ENCODE results near the gene SHOX.

Gene SHOX

GRCh38 chrX:630007-630611 is 482 bp upstream of the SHOX start:
- Histone ChIP-seq H3K79me2 (ENCODE audit: control insufficient read depth, low read length) (no peaks in the 10 kb centered on the region), H3K9me3 (ENCODE audit: control insufficient read depth, insufficient read depth, low read length) (no peaks in the 10 kb centered on the region), H3F3A (ENCODE audit: control insufficient read depth, insufficient read depth) (no peaks in the 10 kb centered on the region), H3K4me3 (ENCODE audit: low read length) (no peak overlapping the region), H3K9me2 (replicated peaks; ENCODE audit: control insufficient read depth, low read length) (no peaks in the 10 kb centered on the region), H3K27me3 (ENCODE audit: control insufficient read depth, low read length) (no peaks in the 10 kb centered on the region), H3K4me2 (ENCODE audit: low read length) (no peak overlapping the region), H3K4me1 (ENCODE audit: control insufficient read depth, low read length) (no peaks in the 10 kb centered on the region), H3K36me3 (ENCODE audit: control insufficient read depth, low read length) (no peaks in the 10 kb centered on the region), H4K20me1 (ENCODE audit: control insufficient read depth, insufficient read depth, low read depth, low read length) (no peaks in the 10 kb centered on the region), H3K27ac (ENCODE audit: low read depth, low read length) (no peak overlapping the region)
- TF ChIP-seq EZH2phosphoT487 (IDR thresholded peaks at IDR 0.05; ENCODE audit: borderline replicate concordance, low read length) (no peak), CTCF (IDR thresholded peaks at IDR 0.05; ENCODE audit: low read depth, low read length, poor library complexity, severe bottlenecking) (no peak)

DNA sequence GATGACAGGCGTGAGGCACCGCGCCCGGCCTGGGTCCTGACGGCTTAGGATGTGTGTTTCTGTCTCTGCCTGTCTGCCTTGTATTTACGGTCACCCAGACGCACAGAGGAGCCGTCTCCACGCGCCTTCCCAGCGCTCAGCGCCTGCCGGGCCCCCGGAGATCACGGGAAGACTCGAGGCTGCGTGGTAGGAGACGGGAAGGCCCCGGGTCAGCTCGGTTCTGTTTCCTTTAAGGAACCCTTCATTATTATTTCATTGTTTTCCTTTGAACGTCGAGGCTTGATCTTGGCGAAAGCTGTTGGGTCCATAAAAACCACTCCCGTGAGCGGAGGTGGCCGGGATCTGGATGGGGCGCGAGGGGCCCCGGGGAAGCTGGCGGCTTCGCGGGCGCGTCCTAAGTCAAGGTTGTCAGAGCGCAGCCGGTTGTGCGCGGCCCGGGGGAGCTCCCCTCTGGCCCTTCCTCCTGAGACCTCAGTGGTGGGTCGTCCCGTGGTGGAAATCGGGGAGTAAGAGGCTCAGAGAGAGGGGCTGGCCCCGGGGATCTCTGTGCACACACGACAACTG is 1.3 kb downstream of the SHOX start:
- Histone ChIP-seq H3K4me3 (ENCODE audit: low read length) (no peak overlapping the region), H3K27ac (ENCODE audit: low read depth, low read length) (no peak overlapping the region), H3K9me3 (ENCODE audit: control insufficient read depth, insufficient read depth, low read length) (no peaks in the 10 kb centered on the region), H4K20me1 (ENCODE audit: control insufficient read depth, insufficient read depth, low read depth, low read length) (no peaks in the 10 kb centered on the region), H3K4me2 (ENCODE audit: low read length) (no peak overlapping the region), H3K36me3 (ENCODE audit: control insufficient read depth, low read length) (no peaks in the 10 kb centered on the region), H3K4me1 (ENCODE audit: control insufficient read depth, low read length) (no peaks in the 10 kb centered on the region), H3K9me2 (replicated peaks; ENCODE audit: control insufficient read depth, low read length) (no peaks in the 10 kb centered on the region), H3K27me3 (ENCODE audit: control insufficient read depth, low read length) (no peaks in the 10 kb centered on the region), H3K79me2 (ENCODE audit: control insufficient read depth, low read length) (no peaks in the 10 kb centered on the region), H3F3A (ENCODE audit: control insufficient read depth, insufficient read depth) (no peaks in the 10 kb centered on the region)
- TF ChIP-seq EZH2phosphoT487 (IDR thresholded peaks at IDR 0.05; ENCODE audit: borderline replicate concordance, low read length) (no peak), CTCF (IDR thresholded peaks at IDR 0.05; ENCODE audit: low read depth, low read length, poor library complexity, severe bottlenecking) (no peak)

DNA sequence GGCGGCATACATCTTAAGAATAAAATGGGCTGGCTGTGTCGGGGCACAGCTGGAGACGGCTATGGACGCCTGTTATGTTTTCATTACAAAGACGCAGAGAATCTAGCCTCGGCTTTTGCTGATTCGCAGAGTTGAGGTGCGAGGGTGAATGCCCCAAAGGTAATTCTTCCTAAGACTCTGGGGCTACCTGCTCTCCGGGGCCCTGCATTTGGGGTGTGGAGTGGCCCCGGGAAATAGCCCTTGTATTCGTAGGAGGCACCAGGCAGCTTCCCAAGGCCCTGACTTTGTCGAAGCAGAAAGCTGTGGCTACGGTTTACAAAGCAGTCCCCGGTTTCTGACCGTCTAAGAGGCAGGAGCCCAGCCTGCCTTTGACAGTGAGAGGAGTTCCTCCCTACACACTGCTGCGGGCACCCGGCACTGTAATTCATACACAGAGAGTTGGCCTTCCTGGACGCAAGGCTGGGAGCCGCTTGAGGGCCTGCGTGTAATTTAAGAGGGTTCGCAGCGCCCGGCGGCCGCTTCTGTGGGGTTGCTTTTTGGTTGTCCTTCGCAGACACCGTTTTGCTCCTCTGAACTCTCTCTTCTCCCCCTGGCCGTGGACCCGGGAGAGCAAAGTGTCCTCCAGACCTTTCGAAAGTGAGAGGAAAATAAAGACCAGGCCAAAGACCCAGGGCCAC is 1.9 kb downstream of the SHOX start:
- Histone ChIP-seq H3K4me2 (ENCODE audit: low read length) (no peak overlapping the region), H4K20me1 (ENCODE audit: control insufficient read depth, insufficient read depth, low read depth, low read length) (no peaks in the 10 kb centered on the region), H3K27me3 (ENCODE audit: control insufficient read depth, low read length) (no peaks in the 10 kb centered on the region), H3K27ac (ENCODE audit: low read depth, low read length) (no peak overlapping the region), H3K79me2 (ENCODE audit: control insufficient read depth, low read length) (no peaks in the 10 kb centered on the region), H3K9me3 (ENCODE audit: control insufficient read depth, insufficient read depth, low read length) (no peaks in the 10 kb centered on the region), H3K36me3 (ENCODE audit: control insufficient read depth, low read length) (no peaks in the 10 kb centered on the region), H3F3A (ENCODE audit: control insufficient read depth, insufficient read depth) (no peaks in the 10 kb centered on the region), H3K4me1 (ENCODE audit: control insufficient read depth, low read length) (no peaks in the 10 kb centered on the region), H3K9me2 (replicated peaks; ENCODE audit: control insufficient read depth, low read length) (no peaks in the 10 kb centered on the region), H3K4me3 (ENCODE audit: low read length) (no peak overlapping the region)
- no peak for TF ChIP-seq CTCF (IDR thresholded peaks at IDR 0.05; ENCODE audit: low read depth, low read length, poor library complexity, severe bottlenecking)
- no peak for TF ChIP-seq EZH2phosphoT487 (IDR thresholded peaks at IDR 0.05; ENCODE audit: borderline replicate concordance, low read length)

Measured in DOHH2 (cell line).